GM18867 (cell line): Measurements from ENCODE around the gene WDFY2.
"Not testable (repeated sequence)": the region's sequence is repeated elsewhere in the genome, so short reads cannot be mapped to it uniquely, and the experiment has no call there.

ENCODE experiments used
- ATAC-seq: cut with Tn5 transposase; IDR thresholded peaks from one replicate; pipeline ENCODE4 v1.9.1; 2021; ENCODE audit warnings: mild to moderate bottlenecking, moderate library complexity; ENCODE audit not compliant: unreplicated experiment

The WDFY2 gene

DNA sequence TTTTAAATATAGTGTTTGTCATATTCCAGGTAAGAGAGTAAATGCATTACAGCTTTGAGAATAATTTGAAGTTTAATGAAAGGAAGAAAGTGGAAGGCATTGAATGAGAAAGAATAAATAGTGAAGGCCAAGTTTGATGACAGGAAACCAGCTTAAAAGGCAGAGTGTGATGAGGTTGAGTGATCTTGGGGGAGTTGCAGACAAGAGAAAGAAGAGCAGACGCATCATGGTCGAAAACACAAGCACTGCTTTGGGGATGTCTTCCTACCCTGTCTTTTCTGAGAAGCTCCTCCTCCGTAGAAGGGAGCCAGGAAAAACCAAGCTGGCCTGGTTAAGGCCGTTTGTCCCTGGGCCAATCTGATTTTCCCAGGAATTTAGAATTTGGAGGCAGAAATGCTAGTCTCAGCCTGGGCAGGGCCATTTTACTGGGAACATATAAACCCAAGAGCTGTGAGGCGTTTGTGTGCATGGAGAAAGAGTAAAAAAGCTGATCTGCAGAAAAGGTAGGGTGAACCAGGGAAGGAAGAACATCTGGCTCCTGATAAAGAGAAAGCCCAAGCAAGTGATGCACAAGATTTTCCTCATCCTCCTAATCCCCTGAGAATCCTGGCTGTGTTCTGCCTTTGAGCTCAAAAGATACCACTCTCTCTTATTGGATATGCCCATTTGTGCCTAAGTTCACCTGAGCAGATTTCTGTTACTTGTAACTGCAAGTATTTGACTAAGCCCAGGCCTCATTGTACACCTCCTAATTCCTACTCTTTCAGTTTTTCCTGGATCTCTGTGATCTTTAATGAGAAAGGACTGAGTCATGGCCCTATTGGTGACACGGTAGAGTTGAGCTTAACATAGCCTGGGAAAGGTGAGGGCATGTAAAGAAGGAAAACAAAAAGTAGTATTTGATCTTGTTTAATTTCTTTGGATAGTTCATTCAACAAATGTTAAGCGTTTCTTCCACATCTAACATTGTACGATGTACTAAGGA is 80.0 kb downstream of the WDFY2 start:
- no peak for ATAC-seq

DNA sequence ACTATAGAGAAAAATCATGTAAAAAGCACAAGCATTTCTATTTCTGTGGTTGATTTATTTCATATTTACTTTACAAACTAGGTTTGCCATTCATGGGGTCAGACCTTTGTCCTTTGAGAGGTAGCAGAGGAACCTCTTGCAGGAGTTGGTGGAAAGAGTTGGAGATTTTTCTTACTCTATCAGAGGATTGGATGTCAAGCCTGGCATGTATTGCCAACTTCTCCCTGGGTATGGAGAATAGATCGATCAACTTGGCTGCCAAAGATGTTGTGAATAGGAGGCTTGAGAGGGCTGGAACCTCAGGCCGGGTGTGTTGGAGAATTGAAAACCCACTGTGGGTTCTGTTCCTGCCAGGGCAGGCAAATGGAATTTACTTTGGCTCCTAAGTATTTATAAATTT is 81.2 kb downstream of the WDFY2 start:
- no peak for ATAC-seq

DNA sequence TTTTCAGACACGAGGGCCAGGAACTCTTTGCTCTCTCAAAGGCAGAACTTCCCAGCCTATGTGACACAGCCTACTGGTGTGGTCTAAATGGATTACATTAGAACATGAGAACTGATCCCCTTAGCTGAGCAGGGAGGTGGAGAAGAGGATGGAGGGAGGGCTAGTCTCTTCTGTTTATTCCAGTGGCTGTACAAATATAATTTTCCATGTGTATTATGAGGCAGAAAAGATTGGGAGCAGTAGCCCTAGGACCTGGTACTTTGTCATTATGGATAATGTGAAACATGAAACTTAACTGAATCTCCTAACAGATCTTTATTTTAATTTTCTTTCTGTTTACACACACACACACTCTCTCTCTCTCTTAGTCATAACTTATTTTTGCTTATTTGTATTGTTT is 82.1 kb downstream of the WDFY2 start:
- no peak for ATAC-seq

DNA sequence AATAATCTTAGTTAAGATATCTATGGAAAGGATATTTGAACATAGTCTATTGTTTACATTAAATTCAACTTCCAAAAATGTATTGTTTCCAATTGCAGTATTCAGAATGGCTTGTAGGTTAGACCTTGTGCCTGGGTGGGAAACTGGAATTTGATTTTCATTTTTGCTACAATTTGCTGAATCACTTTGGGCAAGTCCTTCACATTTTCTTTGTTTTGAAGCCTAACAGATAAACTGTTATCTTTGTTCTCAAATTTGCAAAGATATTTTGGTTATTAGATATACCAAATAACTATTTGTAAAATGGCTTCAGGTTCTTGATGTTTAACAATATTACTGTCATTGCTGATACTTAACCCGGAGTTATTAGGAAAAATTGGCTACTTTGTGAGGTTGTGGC is 82.6 kb downstream of the WDFY2 start:
- ATAC-seq, result no peak

DNA sequence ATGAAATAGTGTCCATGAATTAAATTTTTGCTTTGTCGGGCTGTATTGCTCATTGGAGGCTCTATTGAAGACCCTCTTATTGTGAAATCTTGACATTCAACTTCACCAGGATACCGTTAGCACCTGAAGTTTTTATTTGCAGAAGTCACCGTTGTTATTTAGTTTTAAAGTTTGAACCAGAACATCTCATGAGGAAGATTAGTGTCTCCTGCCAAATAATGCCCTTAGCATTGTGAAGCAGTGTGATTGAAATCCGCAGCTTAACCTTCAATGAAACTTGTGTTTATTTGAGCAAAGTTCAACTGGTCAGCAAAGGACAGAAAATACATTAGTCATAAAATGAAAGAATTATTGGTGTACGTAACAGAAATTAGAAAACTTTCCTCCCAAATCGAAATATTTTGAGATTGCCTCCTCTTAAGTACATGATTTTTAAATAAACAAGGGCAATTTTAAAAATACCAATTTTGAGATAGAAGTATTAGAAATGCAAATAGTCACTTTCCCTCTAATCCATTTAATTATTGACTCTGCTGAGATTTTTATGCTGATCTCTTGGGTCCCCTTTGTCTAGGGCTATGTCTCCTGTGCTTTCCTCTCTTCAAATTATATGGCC is 84.4 kb downstream of the WDFY2 start:
- no peak for ATAC-seq

DNA sequence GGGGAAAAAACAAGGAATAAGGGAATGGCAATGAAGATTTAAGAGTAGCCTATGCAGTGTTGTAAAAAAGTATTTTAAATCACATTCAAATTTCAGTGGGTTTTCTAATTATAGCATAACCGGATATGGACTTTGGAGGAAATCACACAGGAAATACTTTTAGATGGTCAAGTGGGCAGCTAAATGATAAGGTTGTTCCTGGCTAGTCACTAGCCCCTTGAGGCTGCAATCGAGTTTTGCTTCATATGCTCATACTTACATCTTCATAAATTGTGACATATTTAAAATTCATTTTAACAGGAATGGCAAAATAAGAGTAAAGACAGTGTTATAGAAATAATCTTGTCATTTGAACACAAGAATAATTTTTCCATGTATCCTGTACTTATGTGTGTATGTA is 88.9 kb downstream of the WDFY2 start:
- no peak for ATAC-seq

DNA sequence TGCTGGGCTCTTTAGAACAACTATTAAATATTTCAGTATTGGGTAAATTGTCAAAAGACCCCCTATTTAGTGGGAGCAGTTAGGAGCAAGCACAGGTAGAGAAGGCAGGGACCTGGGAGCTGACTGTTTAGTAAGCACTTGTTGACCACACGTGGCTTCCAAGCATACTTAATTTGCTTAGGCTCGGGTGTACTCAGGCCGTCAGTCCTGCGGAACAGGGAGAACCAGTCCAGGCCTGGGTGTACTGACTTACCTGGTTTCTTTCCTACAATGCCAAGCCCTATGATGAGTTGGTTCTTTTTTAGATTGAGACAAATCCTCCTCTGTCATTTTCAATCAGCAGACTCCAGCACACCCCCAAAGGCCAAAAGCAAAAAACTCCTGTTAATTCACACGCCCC is 90.0 kb downstream of the WDFY2 start:
- ATAC-seq, result no peak

DNA sequence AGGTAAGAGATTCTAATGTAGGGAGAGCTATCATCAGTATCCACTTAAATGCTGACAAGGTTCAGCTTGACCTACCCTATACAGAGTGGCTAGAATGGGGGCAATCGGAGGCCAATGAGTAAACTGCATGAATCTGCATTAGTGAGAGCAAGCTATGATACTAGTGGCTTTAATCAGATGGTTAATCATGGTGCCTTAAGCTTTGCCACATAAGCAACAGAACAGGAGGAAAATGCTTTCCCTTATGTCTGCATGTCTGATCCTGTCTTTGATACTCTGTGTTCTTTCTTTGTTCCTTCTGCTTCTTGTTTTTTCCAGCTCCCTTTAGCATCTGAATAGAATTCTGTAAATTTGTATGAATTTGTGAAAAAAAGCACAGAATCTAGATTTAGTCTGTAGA is 91.1 kb downstream of the WDFY2 start:
- no peak for ATAC-seq

DNA sequence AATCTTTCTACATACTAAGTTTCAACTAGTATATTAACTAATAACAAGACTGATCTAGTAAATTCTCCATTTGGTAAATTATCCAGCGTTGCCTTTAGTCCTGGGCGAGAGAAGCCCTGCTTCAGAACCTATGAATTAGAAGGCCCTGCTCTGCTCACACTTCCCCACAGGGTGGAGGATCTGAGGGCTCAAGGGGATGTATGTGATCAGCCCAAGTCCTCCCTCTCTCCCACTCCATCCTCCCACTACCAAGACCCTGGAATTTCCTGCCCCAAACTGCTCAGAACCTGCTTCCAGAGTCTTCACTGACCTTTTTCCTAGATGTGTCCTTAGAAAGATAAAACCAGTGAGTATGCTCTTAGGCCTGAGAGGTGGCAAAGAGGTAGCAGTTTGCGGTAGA is 91.6 kb downstream of the WDFY2 start:
- ATAC-seq, result no peak

DNA sequence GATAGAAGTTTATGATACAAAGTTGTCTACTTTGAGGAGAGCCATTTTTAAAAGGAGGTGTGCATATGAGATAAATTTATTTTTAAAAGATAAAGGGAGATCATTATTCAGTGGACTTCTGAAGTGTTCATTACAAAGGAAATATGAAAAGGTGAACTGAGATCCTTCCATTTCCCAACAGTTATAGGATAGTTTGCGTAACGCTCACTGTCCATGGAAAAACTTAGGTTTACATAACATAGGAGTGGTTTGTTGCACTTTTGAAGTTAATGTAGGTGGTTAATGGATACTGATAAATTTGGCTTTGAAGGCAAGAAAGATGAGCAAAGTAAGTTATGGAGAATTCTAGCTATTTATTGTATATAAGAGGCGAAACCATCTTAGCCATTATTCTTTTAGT is 92.5 kb downstream of the WDFY2 start:
- no peak for ATAC-seq

DNA sequence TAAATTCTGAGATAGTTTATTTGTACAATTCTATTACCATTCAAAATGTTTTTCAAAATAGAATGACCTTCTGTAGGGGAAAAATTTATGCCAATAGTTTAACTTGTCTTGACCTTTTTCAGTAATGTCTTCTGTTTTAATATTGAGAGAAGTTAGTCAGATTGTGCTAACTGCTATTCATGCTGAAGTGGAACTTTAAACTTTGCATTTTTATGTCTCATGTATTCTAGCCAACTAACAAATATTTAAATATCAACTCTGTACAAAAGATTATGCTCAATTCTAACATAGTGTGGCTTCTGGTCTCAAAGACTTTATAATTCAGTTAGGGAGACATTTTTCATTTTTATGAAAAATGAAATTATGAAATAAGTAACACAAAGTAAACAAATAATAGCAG is 94.2 kb downstream of the WDFY2 start:
- no peak for ATAC-seq

DNA sequence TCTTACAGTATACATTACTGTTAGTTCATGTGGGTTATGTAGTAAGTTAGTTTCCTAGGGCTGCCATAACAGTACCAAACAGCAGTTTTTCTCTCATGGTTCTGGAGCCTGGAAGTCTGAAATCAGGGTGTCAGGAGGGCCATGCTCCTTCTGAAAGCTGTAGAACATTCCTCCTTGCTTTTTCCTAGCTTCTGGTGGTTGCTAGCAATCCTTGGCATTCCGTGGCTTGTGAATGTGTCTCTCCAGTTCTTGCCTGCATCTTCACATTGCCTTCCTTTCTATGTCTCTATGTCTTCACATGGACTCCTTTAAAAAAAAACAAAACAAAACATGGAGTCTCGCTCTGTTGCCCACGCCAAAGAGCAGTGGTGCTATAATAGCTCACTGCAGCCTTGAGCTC is 95.4 kb downstream of the WDFY2 start:
- ATAC-seq, result no peak

DNA sequence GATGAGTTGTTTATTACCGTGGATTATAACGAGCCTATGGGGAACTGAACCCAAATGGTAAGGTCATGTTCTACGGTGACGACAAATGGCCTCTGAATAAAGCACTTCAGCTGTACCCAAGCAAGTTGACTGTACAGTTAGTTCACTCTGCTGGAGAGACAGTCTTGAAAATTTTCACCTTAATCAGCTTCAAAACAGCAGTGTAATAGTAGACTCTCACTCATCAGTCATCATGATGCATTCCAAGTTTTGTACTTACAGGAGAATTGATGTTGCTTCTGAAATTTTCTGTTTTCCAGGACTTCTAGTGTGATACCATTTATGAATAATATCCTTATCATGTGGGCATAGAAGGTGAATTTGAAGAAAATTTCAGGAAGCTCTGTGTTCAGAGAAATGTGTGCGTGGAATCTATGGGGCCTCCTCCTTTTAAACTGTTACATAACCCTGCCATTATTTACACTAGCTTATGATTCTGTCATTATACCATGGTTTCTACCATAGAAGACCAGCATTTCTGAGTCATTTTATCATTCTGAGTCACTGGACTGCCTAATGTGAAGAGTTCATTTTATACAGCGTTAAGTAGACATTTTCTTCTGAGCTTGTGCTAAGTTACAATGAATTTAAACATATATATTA is 96.9 kb downstream of the WDFY2 start:
- ATAC-seq, result no peak

DNA sequence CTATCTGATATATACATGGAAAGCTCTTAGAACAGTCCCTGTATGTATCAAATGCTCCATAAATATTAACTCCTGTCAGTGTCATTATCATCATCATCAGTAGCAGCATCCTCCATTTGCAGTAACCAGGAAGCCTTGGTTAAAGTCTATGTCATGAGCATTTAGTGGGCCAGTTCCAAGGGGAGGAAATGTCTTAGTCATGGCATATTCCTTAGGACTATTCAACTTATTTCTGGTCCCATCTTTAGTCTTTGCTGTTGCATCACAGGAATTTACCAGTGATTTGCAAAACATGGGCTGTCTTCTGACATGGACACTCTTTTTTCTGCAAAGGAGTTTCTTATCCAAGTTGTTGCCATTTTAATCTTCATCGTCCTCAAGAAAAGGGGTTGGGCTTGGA is 98.4 kb downstream of the WDFY2 start:
- no peak for ATAC-seq

DNA sequence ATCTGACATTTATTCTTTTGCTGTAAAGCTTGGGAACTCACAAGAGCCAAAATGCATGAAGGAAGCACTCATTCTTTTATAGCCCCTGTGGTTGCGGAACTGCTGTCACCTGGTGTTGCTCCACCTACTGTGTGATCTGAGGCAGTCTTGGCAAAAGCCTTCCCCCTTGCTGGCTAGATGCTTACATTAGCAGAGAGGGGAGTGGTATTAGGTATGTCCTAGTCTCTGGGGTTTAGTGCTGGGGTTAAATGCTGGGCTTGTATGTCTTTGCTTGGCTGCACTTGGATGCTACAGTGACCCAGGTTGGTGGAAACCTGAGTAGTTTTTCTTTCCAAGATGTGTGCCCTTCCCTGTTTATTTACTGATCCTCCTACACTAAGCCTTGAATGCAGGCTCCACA is 99.3 kb downstream of the WDFY2 start:
- ATAC-seq, result no peak

DNA sequence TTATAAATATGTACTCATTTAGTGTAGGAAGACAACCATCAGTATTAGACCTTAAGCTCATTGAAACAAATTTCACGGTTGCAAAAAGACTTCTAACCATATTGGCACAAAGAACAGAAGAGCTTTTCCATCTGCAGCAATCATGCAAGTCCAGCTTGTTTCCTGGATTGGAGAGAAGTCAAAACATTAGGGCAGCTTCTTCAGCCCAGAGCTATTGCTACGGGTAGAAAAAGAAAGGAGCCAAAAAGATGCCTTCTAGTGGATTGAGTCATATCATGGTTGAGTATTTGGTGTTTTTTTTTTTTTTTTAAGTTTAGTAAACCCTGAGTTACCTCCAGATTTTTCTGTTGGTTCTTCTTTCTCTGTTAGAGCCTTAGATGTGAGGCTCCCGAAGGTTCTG is 99.8 kb downstream of the WDFY2 start:
- no peak for ATAC-seq

DNA sequence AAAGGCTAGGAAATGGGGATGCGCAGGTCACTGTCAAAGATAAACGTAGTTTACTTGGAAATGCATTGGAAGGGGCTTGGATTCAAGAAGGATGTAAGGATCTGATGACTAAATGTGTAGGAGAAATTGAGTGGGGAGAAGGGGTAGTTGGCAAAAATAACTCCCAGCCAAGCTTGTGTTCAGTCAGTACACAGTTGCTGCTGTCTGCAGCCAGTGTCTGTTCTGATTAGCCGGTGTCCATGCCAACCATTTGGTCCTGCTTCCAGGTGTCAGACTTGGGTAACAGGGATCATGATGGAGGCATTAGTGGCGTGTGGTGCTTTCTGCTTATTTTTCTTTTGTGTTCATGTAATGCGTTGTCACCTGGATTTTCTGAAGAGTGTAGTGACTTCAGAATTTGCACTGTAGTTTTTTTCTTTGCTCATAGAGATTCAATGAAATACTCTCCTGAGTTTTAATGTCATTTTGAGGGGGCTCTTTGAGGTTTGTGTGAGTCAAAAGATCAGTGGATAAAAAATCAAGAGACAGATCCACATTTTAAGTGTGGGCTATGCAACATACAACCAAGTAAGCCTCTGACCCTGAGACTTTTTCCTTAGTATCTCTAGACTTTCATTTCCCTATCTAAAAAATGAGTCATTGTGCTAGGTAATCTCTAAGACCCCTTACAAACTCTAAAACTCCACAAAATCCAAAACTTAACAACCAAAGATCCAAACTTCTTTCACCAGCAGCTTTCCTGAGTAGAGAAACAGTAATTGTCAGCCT is 103.9 kb downstream of the WDFY2 start:
- no peak for ATAC-seq

DNA sequence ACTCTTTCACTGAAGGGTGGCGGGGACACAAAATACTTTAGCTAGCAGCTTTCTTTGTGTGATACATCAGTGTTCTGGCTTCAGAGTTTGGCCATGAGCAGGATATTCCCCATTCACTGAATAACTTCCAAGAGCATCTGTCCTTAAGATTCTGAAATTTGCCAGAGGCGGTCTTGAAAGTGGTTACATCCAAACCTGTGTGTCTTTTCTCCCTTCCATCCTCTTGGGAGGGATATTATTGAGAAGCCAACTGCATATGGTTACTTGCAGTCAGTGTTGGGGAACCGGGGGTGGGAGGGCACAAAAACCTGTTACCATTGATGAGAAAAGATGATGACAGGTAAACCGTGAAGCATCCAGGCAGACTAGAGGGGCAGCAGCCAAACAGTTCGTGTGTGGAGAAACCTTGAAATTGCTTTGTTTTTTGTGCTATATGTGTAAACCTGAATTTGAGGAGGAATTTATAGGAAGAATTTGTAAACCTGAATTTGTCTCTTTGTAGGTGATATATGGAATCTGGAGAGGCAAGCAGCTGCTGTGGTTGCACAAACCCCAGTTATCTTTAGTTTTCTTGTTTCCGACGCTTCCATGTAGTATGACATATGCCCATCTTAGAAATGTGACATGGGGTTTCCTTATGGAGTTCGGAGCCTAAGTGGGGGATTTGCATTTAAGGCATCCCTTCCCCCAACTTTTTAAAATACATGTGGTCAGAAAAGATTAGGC is 104.8 kb downstream of the WDFY2 start:
- ATAC-seq, result no peak

DNA sequence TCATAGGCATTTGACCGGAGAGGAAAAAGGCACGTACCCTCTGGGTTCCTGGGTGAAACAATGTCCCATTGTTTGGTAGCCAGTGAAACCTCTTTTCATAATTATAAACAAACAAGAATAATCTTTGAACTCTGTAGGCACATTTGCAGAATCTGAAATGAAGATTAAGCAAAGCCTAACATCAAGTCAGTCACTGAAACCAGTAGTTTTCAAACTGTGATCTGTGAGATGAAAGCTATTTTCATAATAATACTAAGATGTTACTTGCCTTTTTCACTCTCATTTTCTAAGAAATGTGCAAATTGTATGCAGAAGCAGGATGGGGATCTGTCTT is 105.4 kb downstream of the WDFY2 start:
- no peak for ATAC-seq

DNA sequence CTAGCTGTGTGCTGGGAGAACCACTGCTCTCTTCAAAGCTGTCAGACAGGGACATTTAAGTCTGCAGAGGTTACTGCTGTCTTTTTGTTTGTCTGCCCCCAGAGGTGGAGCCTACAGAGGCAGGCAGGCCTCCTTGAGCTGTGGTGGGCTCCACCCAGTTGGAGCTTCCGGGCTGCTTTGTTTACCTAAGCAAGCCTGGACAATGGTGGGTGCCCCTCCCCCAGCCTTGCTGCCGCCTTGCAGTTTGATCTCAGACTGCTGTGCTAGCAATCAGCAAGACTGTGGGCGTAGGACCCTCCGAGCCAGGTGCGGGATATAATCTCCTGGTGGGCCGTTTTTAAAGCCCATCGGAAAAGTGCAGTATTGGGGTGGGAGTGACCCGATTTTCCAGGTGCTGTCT is 111.4 kb downstream of the WDFY2 start:
- not testable (repeated sequence) for ATAC-seq

DNA sequence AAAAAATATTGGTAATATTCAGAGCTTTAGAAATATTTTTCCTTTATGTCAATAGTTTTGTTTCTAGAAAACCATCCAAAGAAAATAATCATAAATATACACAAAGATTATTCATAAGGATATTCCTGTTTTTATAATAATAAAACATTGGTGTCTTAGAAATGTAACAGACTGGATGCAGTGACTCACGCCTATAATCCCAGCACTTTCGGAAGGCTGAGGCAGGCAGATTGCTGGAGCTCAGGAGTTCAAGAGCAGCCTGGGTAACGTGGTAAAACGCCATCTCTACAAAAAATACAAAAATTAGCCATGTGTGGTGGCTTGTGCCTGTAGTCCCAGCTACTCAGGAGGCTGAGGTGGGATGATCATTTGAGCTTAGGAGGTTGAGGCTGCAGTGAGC is 112.9 kb downstream of the WDFY2 start:
- ATAC-seq, result no peak
